Tibial artery (tissue), 4 donors: Measurements from ENCODE around the gene SLC22A7.

Experiments used
- DNase-seq, 2 donors: peaks; one replicate each; pipeline ENCODE4 v3.0.0-alpha.2; 2019
- H3K27ac ChIP-seq, 2 donors: fragments of 200-600 bp; sonication (generic) in 1 of 2; 1 replicate in 1 of 2; 2 replicates in 1 of 2; pipeline ENCODE4 v1.5.1; 2018 to 2019; ENCODE audit warnings: mild to moderate bottlenecking in 1 of 2
- H3K27me3 ChIP-seq, 2 donors: fragments of 200-600 bp; sonication (generic) in 1 of 2; one replicate each; pipeline versions ENCODE4 v1.5.1 to v1.6.0; 2016 to 2019
- H3K36me3 ChIP-seq, 3 donors: fragments of 200-600 bp; sonication (generic) in 2 of 3; one replicate each; pipeline ENCODE4 v1.5.1; 2016 to 2019; ENCODE audit warnings: mild to moderate bottlenecking in 2 of 3
- H3K4me1 ChIP-seq, 4 donors: fragments of 200-600 bp; sonication (generic) in 2 of 4; 1 replicate in 3 of 4; 2 replicates in 1 of 4; pipeline ENCODE4 v1.5.1; 2016 to 2019
- H3K4me3 ChIP-seq, 2 donors: fragments of 200-600 bp; sonication (generic) in 1 of 2; 1 replicate in 1 of 2; 2 replicates in 1 of 2; pipeline ENCODE4 v1.5.1; 2018 to 2019; ENCODE audit warnings: mild to moderate bottlenecking in 2 of 2
- H3K9me3 ChIP-seq, 3 donors: fragments of 200-600 bp; sonication (generic) in 1 of 3; one replicate each; pipeline ENCODE4 v1.5.1; 2016 to 2019
- intact Hi-C: fragments of 100-400 bp; cut with DNase I; formaldehyde crosslinking; loops from one replicate; pipeline ENCODE4 v1.15.0; 2023; ENCODE audit warnings: low total_unique reads
- TF ChIP-seq, protein P1 (sequence below), 2 experiments: fragments of 200-600 bp in 1 of 2; fragments of 450-650 bp in 1 of 2; IDR thresholded peaks; one replicate each; pipeline ENCODE4 v1.5.1; 2017 to 2019; ENCODE audit warnings: antibody characterized with exemption in 2 of 2, mild to moderate bottlenecking in 1 of 2, moderate library complexity in 1 of 2

The SLC22A7 gene

DNA sequence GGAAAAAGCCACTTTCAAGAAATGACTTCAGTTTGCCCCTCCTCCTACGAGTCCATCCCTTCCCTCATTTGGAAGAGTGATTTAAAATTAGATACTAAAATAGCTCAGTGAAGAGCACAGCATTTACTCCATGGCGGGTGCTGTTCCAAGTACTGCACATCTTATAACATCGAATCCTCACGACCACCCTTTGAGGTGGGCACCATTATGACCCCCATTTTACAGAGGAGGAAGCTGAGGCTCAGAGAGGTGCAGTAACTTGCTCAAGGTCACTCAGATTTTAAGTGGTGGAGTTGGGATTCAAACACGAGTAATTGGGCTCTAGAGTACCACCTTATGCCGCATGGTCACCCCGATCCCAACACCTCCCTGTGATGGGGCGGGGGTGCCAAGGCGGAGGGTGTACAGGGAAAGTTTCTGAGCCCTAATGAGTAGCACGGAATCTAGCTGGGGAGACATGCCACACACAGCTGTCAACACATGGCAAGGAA, 29.2 kb upstream of the SLC22A7 start:
- peaks cover 0 to 7% of the 10 kb centered on the region in 2 donors for H3K27me3 ChIP-seq
- peak overlapping the region; percentile 41 to 52 for H3K4me3 ChIP-seq
- H3K9me3 ChIP-seq, result no peaks in the 10 kb centered on the region
- intact Hi-C loops, result loop anchor here (10.0 kb wide), 1 partner anchor 236 kb away; no protein-coding TSS in a partner anchor
- TF ChIP-seq, protein P1, sequence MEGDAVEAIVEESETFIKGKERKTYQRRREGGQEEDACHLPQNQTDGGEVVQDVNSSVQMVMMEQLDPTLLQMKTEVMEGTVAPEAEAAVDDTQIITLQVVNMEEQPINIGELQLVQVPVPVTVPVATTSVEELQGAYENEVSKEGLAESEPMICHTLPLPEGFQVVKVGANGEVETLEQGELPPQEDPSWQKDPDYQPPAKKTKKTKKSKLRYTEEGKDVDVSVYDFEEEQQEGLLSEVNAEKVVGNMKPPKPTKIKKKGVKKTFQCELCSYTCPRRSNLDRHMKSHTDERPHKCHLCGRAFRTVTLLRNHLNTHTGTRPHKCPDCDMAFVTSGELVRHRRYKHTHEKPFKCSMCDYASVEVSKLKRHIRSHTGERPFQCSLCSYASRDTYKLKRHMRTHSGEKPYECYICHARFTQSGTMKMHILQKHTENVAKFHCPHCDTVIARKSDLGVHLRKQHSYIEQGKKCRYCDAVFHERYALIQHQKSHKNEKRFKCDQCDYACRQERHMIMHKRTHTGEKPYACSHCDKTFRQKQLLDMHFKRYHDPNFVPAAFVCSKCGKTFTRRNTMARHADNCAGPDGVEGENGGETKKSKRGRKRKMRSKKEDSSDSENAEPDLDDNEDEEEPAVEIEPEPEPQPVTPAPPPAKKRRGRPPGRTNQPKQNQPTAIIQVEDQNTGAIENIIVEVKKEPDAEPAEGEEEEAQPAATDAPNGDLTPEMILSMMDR (IDR thresholded peaks at IDR 0.05), result no peak
- peaks cover 0 to 26% (median 25%) of the 10 kb centered on the region in 4 donors for H3K4me1 ChIP-seq
- peak overlapping the region; percentile 45 to 48 for H3K27ac ChIP-seq
- no peaks in the 10 kb centered on the region for H3K36me3 ChIP-seq
- no peak for DNase-seq

DNA sequence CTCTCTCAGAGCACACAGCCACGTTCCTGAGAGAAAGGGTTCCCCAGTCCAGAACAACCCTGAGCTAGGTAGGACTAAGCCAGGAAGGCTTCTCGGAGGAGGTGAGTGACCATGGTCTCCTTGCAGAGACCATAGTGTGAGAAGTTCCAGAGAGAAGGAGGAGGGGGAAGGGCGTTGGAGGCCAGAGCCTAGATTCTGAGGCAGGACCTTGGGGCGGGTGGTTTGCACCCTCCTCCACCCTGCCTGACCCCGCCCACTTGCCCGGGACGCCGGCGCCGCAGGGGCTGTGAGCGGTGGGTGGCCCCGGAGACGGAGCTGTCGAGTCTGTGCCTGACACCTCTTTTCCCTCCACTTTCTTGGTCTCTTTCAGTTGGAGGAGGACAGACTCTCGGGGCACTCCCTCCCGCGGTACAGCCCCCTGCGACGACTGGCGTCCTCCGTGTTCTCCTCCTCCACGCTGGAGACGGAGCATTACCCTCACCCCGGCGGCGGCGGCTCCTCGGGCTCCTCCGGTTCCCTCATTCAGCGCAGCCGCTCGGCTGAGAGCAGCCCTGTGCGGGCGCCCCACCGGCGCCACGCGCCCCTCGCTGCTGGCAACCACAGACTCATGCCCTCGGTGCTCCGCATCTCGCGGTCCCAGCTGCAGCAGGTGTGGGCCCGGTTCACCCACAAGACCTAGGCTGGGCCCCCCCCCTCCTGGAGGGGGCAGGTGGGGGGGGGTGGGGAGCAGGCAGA, 28.6 kb upstream of the SLC22A7 start:
- H3K4me1 ChIP-seq, result peaks cover 0 to 26% (median 25%) of the 10 kb centered on the region in 4 donors
- H3K27me3 ChIP-seq, result peaks cover 0 to 14% of the 10 kb centered on the region in 2 donors
- H3K9me3 ChIP-seq, result no peaks in the 10 kb centered on the region
- TF ChIP-seq, protein P1 (IDR thresholded peaks at IDR 0.05), result no peak
- intact Hi-C loops, result loop anchor here (10.0 kb wide), 1 partner anchor 235 kb away; no protein-coding TSS in a partner anchor
- peak overlapping the region; percentile 45 to 48 for H3K27ac ChIP-seq
- no peaks in the 10 kb centered on the region for H3K36me3 ChIP-seq
- no peak for DNase-seq
- H3K4me3 ChIP-seq, result peak overlapping the region; percentile 41 to 52

DNA sequence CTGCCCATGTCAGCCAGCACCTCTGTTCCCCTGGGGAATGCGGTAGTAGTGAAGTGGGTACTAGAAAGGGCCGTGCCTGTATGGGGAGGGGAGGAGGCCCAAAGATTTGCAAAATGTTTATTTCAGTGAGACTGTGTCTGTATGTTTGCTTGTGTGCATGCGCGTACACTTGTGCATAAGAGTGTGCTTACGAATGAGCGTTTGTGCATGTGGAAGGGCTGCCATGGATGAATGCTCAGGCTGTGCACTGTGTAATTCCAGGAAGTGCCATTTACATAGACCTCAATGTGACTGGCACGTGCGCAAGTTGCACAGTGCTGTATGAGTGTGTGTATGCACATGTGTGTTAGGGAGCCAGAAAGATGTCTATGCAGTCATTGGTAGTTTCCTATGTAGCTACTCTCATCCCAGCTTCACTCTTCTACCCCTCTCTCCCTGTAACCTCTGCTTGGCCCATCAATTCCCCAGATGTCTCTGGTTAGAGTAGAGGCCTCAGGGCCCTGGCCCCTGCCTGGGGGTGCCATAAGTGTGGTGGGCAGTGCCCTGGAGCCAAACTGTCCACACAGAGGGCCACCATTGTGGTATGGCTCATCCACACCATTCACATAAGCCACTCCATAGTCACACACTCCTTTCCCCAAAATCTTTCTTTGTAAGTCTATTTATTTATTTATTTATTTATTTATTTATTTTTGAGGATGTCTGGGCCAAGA, 26.8 kb upstream of the SLC22A7 start:
- TF ChIP-seq, protein P1 (IDR thresholded peaks at IDR 0.05), result no peak
- intact Hi-C loops, result no loop called here
- Histone ChIP-seq H3K9me3 (no peaks in the 10 kb centered on the region), H3K4me3 (no peak overlapping the region), H3K4me1 (peaks cover 0 to 36% (median 36%) of the 10 kb centered on the region in 4 donors), H3K27me3 (peaks cover 3 to 32% of the 10 kb centered on the region in 2 donors), H3K36me3 (no peaks in the 10 kb centered on the region), H3K27ac (no peak overlapping the region)
- no peak for DNase-seq

DNA sequence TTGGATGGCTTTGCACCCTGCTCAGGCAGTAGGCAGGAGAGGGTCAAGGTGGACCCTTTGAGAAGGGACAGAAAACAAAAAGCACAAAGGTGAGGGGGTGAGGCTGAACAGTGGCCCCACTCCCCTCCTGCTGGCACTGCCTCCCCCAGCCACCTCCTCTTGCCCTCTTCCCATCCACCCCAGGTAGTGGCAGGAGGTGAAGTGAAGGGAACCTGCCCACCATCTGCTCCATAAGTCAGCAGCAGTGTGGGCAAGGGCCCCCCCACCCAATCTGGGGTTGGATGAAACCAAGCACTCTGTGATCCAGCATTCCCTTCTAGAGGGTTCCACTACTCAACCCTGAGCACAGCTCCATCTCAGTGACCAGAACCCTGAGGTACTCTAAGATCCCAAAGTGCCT, 26.1 kb upstream of the SLC22A7 start:
- TF ChIP-seq, protein P1 (IDR thresholded peaks at IDR 0.05), result no peak
- Histone ChIP-seq H3K9me3 (no peaks in the 10 kb centered on the region), H3K36me3 (no peaks in the 10 kb centered on the region), H3K27me3 (peaks cover 3 to 35% of the 10 kb centered on the region in 2 donors), H3K4me1 (peaks cover 0 to 36% (median 36%) of the 10 kb centered on the region in 4 donors), H3K4me3 (no peak overlapping the region), H3K27ac (no peak overlapping the region)
- intact Hi-C loops, result no loop called here
- DNase-seq, result no peak

DNA sequence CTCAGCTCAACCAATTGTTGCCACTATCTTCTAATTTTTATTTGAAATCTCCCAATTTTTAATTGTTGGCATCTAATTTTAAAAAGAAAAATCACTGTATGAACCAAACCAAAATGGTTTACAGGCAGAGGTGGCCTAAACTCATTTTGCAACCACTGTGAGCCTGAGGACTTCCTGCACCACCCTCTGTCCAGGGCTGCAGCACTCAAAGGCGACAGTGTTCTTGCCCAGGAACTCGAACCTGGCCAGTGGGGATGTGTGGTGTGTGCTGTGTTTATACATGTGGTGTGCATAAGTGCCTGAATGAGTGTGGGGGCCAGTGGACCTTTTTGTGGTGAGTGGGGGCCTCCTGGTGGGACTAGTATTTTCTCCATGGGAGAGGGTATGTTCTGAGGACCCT, 24.4 kb upstream of the SLC22A7 start:
- Histone ChIP-seq H3K36me3 (no peaks in the 10 kb centered on the region), H3K9me3 (no peaks in the 10 kb centered on the region), H3K4me1 (peaks cover 0 to 27% (median 24%) of the 10 kb centered on the region in 4 donors), H3K4me3 (no peak overlapping the region), H3K27ac (no peak overlapping the region), H3K27me3 (peaks cover 3 to 37% of the 10 kb centered on the region in 2 donors)
- intact Hi-C loops, result no loop called here
- TF ChIP-seq, protein P1 (IDR thresholded peaks at IDR 0.05), result no peak
- DNase-seq, result no peak
